ENCODE data around the gene TRAPPC1. TPM values are rescaled to one million over a fixed set of nuclear protein-coding genes. Genes with fewer than 3 reads are reported as not detected.

TRAPPC1 gene
- total RNA-seq, 1 experiment from 2014 or later, result 75.5 TPM

- no TSS peak for BruUV-seq (replicated peaks)
- DNase-seq, result no peak
- Mint-ChIP-seq H3K4me1 (ENCODE audit: low read depth, unreplicated experiment) (no peaks in the 10 kb centered on the region), H3K4me3 (ENCODE audit: unreplicated experiment) (no peak overlapping the region), H3K9me3 (ENCODE audit: unreplicated experiment) (peaks cover 11% of the 10 kb centered on the region), H3K36me3 (ENCODE audit: insufficient read depth, unreplicated experiment) (no peaks in the 10 kb centered on the region), H3K27me3 (ENCODE audit: insufficient read depth, unreplicated experiment) (no peaks in the 10 kb centered on the region), H3K27ac (ENCODE audit: unreplicated experiment) (no peak overlapping the region)
- TF ChIP-seq, protein P1, sequence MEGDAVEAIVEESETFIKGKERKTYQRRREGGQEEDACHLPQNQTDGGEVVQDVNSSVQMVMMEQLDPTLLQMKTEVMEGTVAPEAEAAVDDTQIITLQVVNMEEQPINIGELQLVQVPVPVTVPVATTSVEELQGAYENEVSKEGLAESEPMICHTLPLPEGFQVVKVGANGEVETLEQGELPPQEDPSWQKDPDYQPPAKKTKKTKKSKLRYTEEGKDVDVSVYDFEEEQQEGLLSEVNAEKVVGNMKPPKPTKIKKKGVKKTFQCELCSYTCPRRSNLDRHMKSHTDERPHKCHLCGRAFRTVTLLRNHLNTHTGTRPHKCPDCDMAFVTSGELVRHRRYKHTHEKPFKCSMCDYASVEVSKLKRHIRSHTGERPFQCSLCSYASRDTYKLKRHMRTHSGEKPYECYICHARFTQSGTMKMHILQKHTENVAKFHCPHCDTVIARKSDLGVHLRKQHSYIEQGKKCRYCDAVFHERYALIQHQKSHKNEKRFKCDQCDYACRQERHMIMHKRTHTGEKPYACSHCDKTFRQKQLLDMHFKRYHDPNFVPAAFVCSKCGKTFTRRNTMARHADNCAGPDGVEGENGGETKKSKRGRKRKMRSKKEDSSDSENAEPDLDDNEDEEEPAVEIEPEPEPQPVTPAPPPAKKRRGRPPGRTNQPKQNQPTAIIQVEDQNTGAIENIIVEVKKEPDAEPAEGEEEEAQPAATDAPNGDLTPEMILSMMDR (IDR thresholded peaks at IDR 0.05; ENCODE audit: insufficient read depth in 1 of 2, low read depth in 1 of 2, low read length in 1 of 2, severe bottlenecking in 1 of 2, unreplicated experiment in 1 of 2), result no peak
- Histone ChIP-seq H3K4me3 (ENCODE audit: low read depth, low read length) (no peak overlapping the region), H3K36me3 (ENCODE audit: control insufficient read depth, insufficient read depth, low read length) (no peaks in the 10 kb centered on the region), H3K4me1 (no peaks in the 10 kb centered on the region), H3K9me3 (no peaks in the 10 kb centered on the region), H3K27me3 (replicated peaks; ENCODE audit: control insufficient read depth, insufficient read depth, low read length) (no peaks in the 10 kb centered on the region)
- intact Hi-C loops (cut with micrococcal nuclease; ENCODE audit: unreplicated experiment), result no loop called here
- ChIA-PET POLR2A (no interaction called here), CTCF (no interaction called here)
Observed at GRCh38 chr17:7974638-7975131, 42.9 kb upstream of the TRAPPC1 start.

DNA sequence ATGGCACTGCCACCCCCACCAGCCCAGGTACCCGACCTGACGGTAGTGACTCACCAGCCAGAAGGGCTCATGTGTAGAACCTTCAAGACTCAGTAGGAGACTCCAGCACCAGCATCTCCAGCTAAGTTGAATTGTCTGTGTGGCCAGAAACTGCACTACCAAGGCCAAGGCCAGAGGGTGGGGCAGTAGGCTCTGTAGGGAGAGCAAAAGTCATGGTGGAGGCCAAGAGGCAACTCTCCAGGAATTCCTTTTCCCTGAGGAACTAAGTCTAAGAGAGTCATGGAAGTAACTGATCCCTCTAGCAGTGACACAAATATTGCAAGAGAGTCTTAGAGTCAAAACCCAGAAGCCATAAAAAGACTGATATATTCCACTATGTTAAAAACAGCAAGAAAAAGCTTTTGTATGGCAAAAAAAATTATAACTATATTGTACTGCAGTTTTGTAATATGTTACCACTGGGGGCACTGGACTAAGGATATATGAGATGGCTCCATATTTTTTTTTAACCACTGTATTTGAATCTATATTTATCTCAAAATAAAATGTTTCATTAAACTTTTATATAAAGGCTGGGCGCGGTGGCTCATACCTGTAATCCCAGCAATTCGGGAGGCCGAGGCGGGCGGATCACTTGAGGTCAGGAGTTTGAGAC, 40.5 kb upstream of the TRAPPC1 start:
- TF ChIP-seq, protein P1 (IDR thresholded peaks at IDR 0.05; ENCODE audit: insufficient read depth in 1 of 2, low read depth in 1 of 2, low read length in 1 of 2, severe bottlenecking in 1 of 2, unreplicated experiment in 1 of 2), result no peak
- DNase-seq, result no peak
- BruUV-seq (replicated peaks), result no TSS peak
- ChIA-PET CTCF (no interaction called here), POLR2A (no interaction called here)
- H3K27me3 ChIP-seq (replicated peaks; ENCODE audit: control insufficient read depth, insufficient read depth, low read length), result no peaks in the 10 kb centered on the region
- Mint-ChIP-seq H3K9me3 (ENCODE audit: unreplicated experiment) (peaks cover 11% of the 10 kb centered on the region), H3K27me3 (ENCODE audit: insufficient read depth, unreplicated experiment) (no peaks in the 10 kb centered on the region), H3K4me1 (ENCODE audit: low read depth, unreplicated experiment) (no peaks in the 10 kb centered on the region), H3K36me3 (ENCODE audit: insufficient read depth, unreplicated experiment) (no peaks in the 10 kb centered on the region), H3K27ac (ENCODE audit: unreplicated experiment) (no peak overlapping the region), H3K4me3 (ENCODE audit: unreplicated experiment) (no peak overlapping the region)
- no peak overlapping the region for H3K4me3 ChIP-seq (ENCODE audit: low read depth, low read length)
- no peaks in the 10 kb centered on the region for H3K36me3 ChIP-seq (ENCODE audit: control insufficient read depth, insufficient read depth, low read length)
- no peaks in the 10 kb centered on the region for H3K4me1 ChIP-seq
- H3K9me3 ChIP-seq, result no peaks in the 10 kb centered on the region
- intact Hi-C loops (cut with micrococcal nuclease; ENCODE audit: unreplicated experiment), result no loop called here

DNA sequence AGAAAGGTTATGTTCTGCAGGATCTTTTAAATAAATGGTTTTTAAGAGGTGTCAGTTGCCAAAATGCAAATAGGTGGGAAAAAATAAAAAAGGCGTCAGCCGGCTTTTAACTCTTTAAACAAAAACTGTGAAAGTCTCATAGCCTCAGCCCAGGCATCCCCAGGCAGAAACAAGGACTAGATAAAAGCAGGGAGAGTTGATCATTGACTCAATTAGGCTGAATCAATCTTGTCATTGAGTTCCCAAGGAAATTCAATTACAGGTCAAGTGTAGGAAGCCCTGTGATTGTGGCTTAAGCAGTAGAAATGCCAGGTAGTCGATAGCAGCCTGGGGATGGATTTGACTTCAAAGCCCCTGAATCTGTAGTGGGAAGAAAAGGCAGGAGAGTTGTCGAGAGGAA, 39.9 kb upstream of the TRAPPC1 start:
- H3K4me1 Mint-ChIP-seq (ENCODE audit: low read depth, unreplicated experiment), result no peaks in the 10 kb centered on the region
- H3K4me3 Mint-ChIP-seq (ENCODE audit: unreplicated experiment), result no peak overlapping the region
- intact Hi-C loops (cut with micrococcal nuclease; ENCODE audit: unreplicated experiment), result no loop called here
- peaks cover 11% of the 10 kb centered on the region for H3K9me3 Mint-ChIP-seq (ENCODE audit: unreplicated experiment)
- no TSS peak for BruUV-seq (replicated peaks)
- DNase-seq, result no peak
- Histone ChIP-seq H3K27me3 (replicated peaks; ENCODE audit: control insufficient read depth, insufficient read depth, low read length) (no peaks in the 10 kb centered on the region), H3K36me3 (ENCODE audit: control insufficient read depth, insufficient read depth, low read length) (no peaks in the 10 kb centered on the region), H3K4me3 (ENCODE audit: low read depth, low read length) (no peak overlapping the region), H3K9me3 (no peaks in the 10 kb centered on the region), H3K4me1 (no peaks in the 10 kb centered on the region)
- TF ChIP-seq, protein P1 (IDR thresholded peaks at IDR 0.05; ENCODE audit: insufficient read depth in 1 of 2, low read depth in 1 of 2, low read length in 1 of 2, severe bottlenecking in 1 of 2, unreplicated experiment in 1 of 2), result no peak
- H3K36me3 Mint-ChIP-seq (ENCODE audit: insufficient read depth, unreplicated experiment), result no peaks in the 10 kb centered on the region
- POLR2A ChIA-PET, result no interaction called here
- CTCF ChIA-PET, result interaction anchor here (1.2 kb wide), 1 partner anchor 40 kb away, joined by 3 read pairs; the partner anchor contains the start of genes CNTROB and TRAPPC1
- no peaks in the 10 kb centered on the region for H3K27me3 Mint-ChIP-seq (ENCODE audit: insufficient read depth, unreplicated experiment)
- H3K27ac Mint-ChIP-seq (ENCODE audit: unreplicated experiment), result no peak overlapping the region

Measured in Caco-2 (cell line).